GM21786 (cell line): ENCODE results near the gene KLHL22.
A peak's percentile ranks its signal among the peaks of the same experiment; 100 is the strongest.
"Not testable (repeated sequence)": the region's sequence is repeated elsewhere in the genome, so short reads cannot be mapped to it uniquely, and the experiment has no call there.

Experiments used
- ATAC-seq: cut with Tn5 transposase; IDR thresholded peaks from one replicate; pipeline ENCODE4 v1.9.1; 2021; ENCODE audit not compliant: unreplicated experiment

The KLHL22 gene

GRCh38 chr22:20506543-20507252 is 11.1 kb upstream of the KLHL22 start:
- no peak for ATAC-seq

- ATAC-seq, result not testable (repeated sequence)
Observed at GRCh38 chr22:20504293-20504922, 8.8 kb upstream of the KLHL22 start.

- no peak for ATAC-seq
Observed at GRCh38 chr22:20503816-20504215, 8.2 kb upstream of the KLHL22 start.

- ATAC-seq, result no peak
Observed at GRCh38 chr22:20499769-20500168, 4.2 kb upstream of the KLHL22 start.

GRCh38 chr22:20498913-20499312 is 3.3 kb upstream of the KLHL22 start:
- no peak for ATAC-seq

GRCh38 chr22:20497426-20497825 is 1.8 kb upstream of the KLHL22 start:
- ATAC-seq, result no peak

GRCh38 chr22:20495861-20496681 is 476 bp upstream of the KLHL22 start:
- ATAC-seq, result peak; percentile 75

- no peak for ATAC-seq
Observed at GRCh38 chr22:20491346-20491745, 4.2 kb downstream of the KLHL22 start.

- ATAC-seq, result no peak
Observed at GRCh38 chr22:20490941-20491307, 4.7 kb downstream of the KLHL22 start.

GRCh38 chr22:20490183-20490940 is 5.2 kb downstream of the KLHL22 start:
- no peak for ATAC-seq

GRCh38 chr22:20488946-20489345 is 6.6 kb downstream of the KLHL22 start:
- no peak for ATAC-seq

GRCh38 chr22:20487715-20488114 is 7.9 kb downstream of the KLHL22 start:
- ATAC-seq, result no peak

GRCh38 chr22:20486229-20486628 is 9.4 kb downstream of the KLHL22 start:
- ATAC-seq, result no peak

- ATAC-seq, result no peak
Observed at GRCh38 chr22:20484948-20485683, 10.5 kb downstream of the KLHL22 start.

GRCh38 chr22:20483771-20484170 is 11.8 kb downstream of the KLHL22 start:
- no peak for ATAC-seq

GRCh38 chr22:20483143-20483506 is 12.5 kb downstream of the KLHL22 start:
- ATAC-seq, result not testable (repeated sequence)

- no peak for ATAC-seq
Observed at GRCh38 chr22:20479612-20480196, 15.9 kb downstream of the KLHL22 start.

- ATAC-seq, result not testable (repeated sequence)
Observed at GRCh38 chr22:20478059-20478458, 17.5 kb downstream of the KLHL22 start.

GRCh38 chr22:20475569-20475968 is 20.0 kb downstream of the KLHL22 start:
- not testable (repeated sequence) for ATAC-seq

GRCh38 chr22:20475115-20475436 is 20.5 kb downstream of the KLHL22 start:
- ATAC-seq, result no peak
